ENCODE data around the gene TEX11.
"Not testable (repeated sequence)": the region's sequence is repeated elsewhere in the genome, so short reads cannot be mapped to it uniquely, and the experiment has no call there.

TEX11 gene

DNA sequence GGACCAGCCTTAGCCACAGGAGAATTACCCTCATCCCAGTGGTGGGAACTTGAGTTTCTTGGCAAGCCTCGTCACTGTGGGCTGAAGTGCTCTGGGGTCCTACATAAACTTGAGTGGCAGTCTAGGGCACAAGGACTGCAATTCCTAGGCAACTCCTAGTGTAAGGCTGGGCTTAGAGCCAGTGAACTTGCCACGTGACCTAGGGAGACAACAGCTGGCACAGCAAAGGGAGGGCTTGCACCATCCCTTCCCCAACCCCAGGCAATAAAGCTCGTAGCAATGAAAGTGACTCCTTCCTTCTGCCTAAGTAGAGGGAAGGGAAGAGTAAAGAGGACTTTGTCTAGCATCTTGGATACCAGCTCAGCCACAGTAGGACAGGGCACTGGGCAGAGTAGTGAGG, 81.8 kb downstream of the TEX11 start:
- Histone ChIP-seq H3K4me2 (no peak overlapping the region), H3K36me3 (ENCODE audit: insufficient read depth) (no peaks in the 10 kb centered on the region), H3K79me2 (ENCODE audit: insufficient read depth, low read depth) (no peaks in the 10 kb centered on the region), H2AFZ (ENCODE audit: low read depth) (no peak overlapping the region), H3K4me1 (ENCODE audit: low read depth, poor library complexity, severe bottlenecking) (no peaks in the 10 kb centered on the region), H3K4me3 (IDR thresholded peaks at IDR 0.05; ENCODE audit: insufficient read depth, low read depth, low read length) (no peak overlapping the region), H3K9ac (no peak overlapping the region), H3K27ac (no peak overlapping the region), H4K20me1 (ENCODE audit: insufficient read depth) (no peaks in the 10 kb centered on the region), H3K27me3 (ENCODE audit: insufficient read depth, low read depth) (no peaks in the 10 kb centered on the region)
- TF ChIP-seq, protein P1, sequence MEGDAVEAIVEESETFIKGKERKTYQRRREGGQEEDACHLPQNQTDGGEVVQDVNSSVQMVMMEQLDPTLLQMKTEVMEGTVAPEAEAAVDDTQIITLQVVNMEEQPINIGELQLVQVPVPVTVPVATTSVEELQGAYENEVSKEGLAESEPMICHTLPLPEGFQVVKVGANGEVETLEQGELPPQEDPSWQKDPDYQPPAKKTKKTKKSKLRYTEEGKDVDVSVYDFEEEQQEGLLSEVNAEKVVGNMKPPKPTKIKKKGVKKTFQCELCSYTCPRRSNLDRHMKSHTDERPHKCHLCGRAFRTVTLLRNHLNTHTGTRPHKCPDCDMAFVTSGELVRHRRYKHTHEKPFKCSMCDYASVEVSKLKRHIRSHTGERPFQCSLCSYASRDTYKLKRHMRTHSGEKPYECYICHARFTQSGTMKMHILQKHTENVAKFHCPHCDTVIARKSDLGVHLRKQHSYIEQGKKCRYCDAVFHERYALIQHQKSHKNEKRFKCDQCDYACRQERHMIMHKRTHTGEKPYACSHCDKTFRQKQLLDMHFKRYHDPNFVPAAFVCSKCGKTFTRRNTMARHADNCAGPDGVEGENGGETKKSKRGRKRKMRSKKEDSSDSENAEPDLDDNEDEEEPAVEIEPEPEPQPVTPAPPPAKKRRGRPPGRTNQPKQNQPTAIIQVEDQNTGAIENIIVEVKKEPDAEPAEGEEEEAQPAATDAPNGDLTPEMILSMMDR (conservative IDR thresholded peaks at IDR 0.05; ENCODE audit: low read depth, low read length) = no peak

DNA sequence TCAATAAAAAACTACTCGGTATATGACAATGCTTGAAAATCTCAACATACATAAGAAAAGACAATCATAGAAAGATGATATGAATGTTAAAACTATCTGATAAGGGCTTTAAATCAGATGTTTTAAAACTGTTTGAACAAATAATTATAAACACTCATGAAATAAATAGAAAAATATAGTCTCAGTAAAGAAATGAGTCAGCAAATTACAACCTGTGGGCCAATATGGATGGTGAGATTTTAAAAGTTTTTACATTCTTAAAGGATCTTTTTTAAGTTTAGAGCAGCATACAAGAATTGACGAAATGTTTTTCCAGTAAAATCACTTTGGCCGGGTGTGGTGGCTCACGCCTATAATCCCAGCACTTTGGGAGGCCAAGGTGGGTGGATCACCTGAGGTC, 83.1 kb downstream of the TEX11 start:
- no peaks in the 10 kb centered on the region for H4K20me1 ChIP-seq (ENCODE audit: insufficient read depth)
- no peaks in the 10 kb centered on the region for H3K27me3 ChIP-seq (ENCODE audit: insufficient read depth, low read depth)
- no peak overlapping the region for H3K9ac ChIP-seq
- no peak overlapping the region for H3K27ac ChIP-seq
- no peak overlapping the region for H3K4me3 ChIP-seq (IDR thresholded peaks at IDR 0.05; ENCODE audit: insufficient read depth, low read depth, low read length)
- no peak overlapping the region for H3K4me2 ChIP-seq
- no peaks in the 10 kb centered on the region for H3K36me3 ChIP-seq (ENCODE audit: insufficient read depth)
- TF ChIP-seq, protein P1 (conservative IDR thresholded peaks at IDR 0.05; ENCODE audit: low read depth, low read length) = no peak
- no peaks in the 10 kb centered on the region for H3K79me2 ChIP-seq (ENCODE audit: insufficient read depth, low read depth)
- no peaks in the 10 kb centered on the region for H3K4me1 ChIP-seq (ENCODE audit: low read depth, poor library complexity, severe bottlenecking)
- H2AFZ ChIP-seq (ENCODE audit: low read depth) = no peak overlapping the region

DNA sequence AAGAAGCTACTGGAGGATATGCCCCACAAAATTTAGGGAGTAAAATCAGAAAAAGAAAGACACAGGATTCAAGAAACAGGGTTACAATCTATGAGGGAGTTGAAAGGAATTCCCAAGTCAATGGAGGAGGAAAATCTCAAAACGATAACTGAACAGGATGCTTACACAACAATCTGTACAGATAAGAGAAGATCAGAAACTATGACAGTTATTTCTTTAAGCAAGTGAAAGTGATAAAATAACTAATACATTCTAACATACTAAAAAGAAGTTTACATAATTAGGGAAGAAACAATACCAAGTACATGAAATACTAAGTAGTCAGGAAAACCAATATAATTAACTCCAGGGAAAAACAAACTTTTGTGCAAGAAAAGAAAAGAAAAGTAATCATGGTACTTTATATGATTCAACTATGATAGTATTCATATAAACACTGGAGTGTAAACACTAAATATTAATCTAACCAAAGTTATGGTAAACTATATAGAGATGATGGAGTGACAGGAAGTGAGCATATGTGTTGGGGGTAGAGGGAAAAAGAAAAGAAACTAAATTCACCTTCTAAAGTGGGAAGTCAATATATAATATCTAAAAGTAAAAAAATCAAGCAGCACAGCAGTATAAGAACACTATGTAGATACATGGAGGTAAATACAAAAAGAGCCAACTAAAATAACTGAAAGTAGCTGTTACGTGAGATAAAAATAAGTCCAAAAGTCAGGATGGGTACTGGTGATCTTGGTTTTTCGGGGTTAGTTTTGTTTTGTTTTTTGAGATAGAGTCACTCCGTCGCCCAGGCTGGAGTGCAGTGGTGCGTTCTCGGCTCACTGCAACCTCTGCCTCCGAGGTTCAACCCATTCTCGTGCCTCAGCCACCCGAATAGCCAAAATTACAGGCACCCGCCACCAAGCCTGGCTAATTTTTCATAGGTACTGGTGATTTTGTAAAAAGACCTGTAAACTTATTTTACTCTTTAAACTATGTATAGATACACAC, 99.3 kb downstream of the TEX11 start:
- Histone ChIP-seq H3K4me1 (ENCODE audit: low read depth, poor library complexity, severe bottlenecking) (no peaks in the 10 kb centered on the region), H3K4me3 (IDR thresholded peaks at IDR 0.05; ENCODE audit: insufficient read depth, low read depth, low read length) (no peak overlapping the region), H3K27me3 (ENCODE audit: insufficient read depth, low read depth) (no peaks in the 10 kb centered on the region), H3K9ac (no peak overlapping the region), H4K20me1 (ENCODE audit: insufficient read depth) (no peaks in the 10 kb centered on the region), H3K4me2 (no peak overlapping the region), H3K36me3 (ENCODE audit: insufficient read depth) (no peaks in the 10 kb centered on the region), H3K27ac (no peak overlapping the region), H3K79me2 (ENCODE audit: insufficient read depth, low read depth) (no peaks in the 10 kb centered on the region), H2AFZ (ENCODE audit: low read depth) (no peak overlapping the region)
- TF ChIP-seq, protein P1 (conservative IDR thresholded peaks at IDR 0.05; ENCODE audit: low read depth, low read length) = no peak

DNA sequence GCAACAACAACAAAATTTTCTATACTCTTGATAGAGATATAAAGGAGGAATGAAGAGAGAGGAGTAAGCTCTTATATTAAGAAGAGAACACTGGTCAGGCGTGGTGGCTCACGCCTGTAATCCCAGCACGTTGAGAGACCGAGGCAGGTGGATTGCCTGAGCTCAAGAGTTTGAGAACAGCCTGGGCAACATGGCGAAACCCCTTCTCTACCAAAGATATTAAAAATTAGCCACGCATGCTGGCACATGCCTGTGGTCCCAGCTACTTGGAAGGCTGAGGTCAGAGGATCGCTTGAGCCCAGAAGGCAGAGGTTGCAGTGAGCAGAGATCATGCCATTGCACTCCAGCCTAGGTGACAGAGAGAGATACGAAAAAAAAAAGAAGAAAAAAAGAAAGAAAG, 102.4 kb downstream of the TEX11 start:
- Histone ChIP-seq H3K4me2 (no peak overlapping the region), H4K20me1 (ENCODE audit: insufficient read depth) (no peaks in the 10 kb centered on the region), H3K4me3 (IDR thresholded peaks at IDR 0.05; ENCODE audit: insufficient read depth, low read depth, low read length) (no peak overlapping the region), H3K9ac (no peak overlapping the region), H3K79me2 (ENCODE audit: insufficient read depth, low read depth) (no peaks in the 10 kb centered on the region), H3K36me3 (ENCODE audit: insufficient read depth) (no peaks in the 10 kb centered on the region), H3K27ac (no peak overlapping the region), H3K27me3 (ENCODE audit: insufficient read depth, low read depth) (no peaks in the 10 kb centered on the region), H3K4me1 (ENCODE audit: low read depth, poor library complexity, severe bottlenecking) (no peaks in the 10 kb centered on the region), H2AFZ (ENCODE audit: low read depth) (no peak overlapping the region)
- TF ChIP-seq, protein P1 (conservative IDR thresholded peaks at IDR 0.05; ENCODE audit: low read depth, low read length) = no peak

DNA sequence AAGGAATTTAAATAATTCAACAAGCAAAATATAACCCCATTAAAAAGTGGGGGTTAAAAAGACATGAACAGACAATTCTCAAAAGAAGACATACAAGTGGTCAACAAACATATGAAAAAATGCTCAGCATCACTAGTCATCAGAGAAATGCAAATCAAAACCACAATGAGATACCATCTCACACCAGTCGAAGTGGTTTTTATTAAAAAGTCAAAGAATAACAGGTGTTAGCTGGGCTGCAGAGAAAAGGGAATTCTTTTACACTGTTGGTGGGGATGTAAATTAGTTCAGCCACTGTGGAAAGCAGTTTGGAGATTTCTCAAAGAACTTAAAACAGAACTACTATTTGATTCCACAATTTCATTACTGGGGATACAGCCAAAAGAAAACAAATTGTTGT, 111.8 kb downstream of the TEX11 start:
- H2AFZ ChIP-seq (ENCODE audit: low read depth); H3K36me3 ChIP-seq (ENCODE audit: insufficient read depth); H3K27me3 ChIP-seq (ENCODE audit: insufficient read depth, low read depth); H3K27ac ChIP-seq; H4K20me1 ChIP-seq (ENCODE audit: insufficient read depth); H3K9ac ChIP-seq; H3K4me3 ChIP-seq (IDR thresholded peaks at IDR 0.05; ENCODE audit: insufficient read depth, low read depth, low read length); H3K79me2 ChIP-seq (ENCODE audit: insufficient read depth, low read depth): not testable (repeated sequence)
- Histone ChIP-seq H3K4me1 (ENCODE audit: low read depth, poor library complexity, severe bottlenecking) (peaks cover 15% of the 10 kb centered on the region), H3K4me2 (peak overlapping the region; percentile 57)

All from KMS-11 (cell line).